Measurements from ENCODE around the gene IER3.
A peak's percentile ranks its signal among the peaks of the same experiment; 100 is the strongest.
"Not testable (repeated sequence)": the region's sequence is repeated elsewhere in the genome, so short reads cannot be mapped to it uniquely, and the experiment has no call there.

The IER3 gene

DNA sequence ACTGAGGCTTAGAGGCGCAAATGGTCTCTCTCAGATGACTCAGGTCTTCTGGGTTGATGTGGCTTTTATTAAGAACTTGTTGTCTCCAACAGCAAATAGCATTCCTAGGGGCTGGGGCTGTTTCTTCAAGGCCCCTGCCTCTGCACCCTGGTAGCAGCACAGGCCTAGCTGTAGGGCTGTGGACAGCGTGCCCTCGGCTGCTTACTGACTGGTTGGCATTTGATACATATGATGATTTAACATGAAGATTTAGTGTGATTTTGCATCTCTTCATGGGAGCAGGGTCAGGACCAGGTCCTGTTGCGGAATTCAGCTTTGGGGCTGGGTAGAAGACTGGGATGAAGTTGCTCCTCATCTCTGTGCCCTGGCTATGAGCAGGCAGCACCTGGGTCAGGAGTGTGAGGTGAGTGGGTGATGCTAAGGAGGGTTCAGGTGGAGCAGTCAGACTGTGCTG is 24.3 kb upstream of the IER3 start:
- no peak for DNase-seq

DNA sequence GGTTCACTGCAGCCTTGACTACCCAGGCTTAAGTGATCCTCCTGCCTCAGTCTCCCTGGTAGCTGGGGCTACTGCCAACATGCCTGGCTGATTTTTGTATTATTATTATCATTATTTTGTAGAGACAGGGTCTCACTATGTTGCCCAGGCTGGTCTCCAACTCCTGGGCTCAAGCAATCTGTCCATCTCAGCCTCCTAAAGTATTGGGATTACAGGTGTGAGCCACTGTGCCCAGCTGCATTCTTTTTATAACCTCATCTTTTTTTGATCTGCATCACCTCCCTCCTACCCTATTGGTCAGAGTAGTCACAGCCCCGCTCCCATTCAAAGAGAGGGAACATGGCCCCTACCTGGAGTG is 23.6 kb upstream of the IER3 start:
- DNase-seq, result no peak

DNA sequence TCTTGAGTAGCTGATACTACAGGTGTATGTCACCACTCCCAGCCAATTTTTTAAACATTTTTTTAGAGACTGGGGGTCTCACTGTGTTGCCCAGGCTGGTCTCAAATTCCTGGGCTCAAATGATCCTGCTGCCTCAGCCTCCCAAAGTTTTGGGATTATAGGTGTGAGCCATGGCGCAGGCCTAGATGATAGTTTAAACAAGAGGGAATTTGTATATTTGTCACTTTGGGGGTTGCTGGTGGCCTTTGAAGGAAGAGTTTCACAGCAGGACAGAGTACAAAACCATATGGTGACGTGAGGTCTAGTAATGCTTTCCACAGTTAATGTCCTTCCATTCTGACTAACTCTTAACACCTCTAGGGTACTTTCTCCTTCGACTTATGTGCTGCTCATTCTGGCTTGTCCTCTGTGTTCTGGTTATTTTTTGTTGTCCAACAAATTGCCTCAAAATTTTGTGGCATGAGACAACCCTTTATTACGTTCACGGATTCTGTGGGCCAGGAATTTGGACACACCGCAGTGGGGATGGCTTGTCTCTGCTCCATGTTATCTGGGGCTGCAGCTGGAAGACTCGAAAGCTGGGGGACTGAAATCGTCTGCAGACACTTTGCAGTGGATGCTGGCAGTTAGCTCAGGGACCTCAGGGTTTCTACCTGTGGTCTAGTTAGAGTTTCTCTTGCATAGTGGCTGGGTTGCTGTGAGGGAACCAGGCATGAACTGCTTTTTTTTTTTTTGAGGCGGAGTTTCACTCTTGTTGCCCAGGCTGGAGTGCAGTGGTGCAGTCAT is 23.0 kb upstream of the IER3 start:
- peak in 1 of 5 experiments; percentile 80 for DNase-seq

DNA sequence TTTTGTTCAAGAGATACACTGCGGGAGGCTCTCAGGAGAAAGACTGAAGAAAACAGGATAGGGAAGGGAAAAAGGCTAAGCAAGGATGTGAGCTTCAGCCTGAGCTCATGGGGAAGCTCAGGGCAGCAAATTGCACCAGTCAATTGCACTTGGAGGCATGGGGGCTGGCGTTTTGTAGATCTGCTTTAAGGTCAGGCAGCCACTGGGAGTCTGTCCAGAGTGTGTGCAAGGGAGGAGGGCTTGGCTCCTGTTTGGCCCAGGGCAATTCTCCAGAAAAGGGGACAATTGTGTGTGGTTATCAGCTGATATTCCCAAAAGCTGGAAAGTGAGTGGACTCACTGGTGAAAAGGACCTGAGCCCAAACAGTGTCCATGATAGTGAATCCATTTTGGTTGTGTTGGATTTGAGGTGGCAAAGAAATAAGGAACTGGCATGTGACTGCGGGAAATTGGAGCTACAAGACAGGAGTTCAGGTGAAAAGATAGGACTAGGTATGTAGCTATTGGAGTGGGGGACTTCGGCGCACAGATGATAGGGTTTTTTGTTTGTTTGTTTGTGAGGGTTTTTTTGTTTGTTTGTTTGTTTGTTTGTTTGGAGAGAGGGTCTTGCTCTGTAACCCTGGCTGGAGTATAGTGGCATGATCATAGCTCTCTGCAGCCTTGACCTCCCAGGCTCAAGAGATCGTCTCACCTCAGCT is 22.3 kb upstream of the IER3 start:
- DNase-seq, result no peak

DNA sequence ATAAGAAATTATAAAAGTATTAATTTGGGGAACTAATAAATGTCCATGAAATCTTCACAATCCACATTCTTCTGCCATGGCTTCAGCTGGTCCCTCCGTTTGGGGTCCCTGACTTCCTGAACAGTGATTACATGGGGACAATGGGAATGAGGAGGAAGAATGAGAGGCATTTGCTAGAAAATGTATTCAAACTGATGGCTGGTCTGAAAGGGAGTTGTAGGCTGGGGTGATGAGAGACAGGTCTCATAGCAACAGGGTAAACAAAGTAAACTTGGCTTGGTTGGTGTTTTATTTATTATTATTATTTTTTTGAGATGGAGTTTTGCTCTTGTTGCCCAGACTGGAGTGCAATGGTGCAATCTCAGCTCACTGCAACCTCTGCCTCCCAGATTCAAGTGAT is 21.1 kb upstream of the IER3 start:
- not testable (repeated sequence) for DNase-seq

DNA sequence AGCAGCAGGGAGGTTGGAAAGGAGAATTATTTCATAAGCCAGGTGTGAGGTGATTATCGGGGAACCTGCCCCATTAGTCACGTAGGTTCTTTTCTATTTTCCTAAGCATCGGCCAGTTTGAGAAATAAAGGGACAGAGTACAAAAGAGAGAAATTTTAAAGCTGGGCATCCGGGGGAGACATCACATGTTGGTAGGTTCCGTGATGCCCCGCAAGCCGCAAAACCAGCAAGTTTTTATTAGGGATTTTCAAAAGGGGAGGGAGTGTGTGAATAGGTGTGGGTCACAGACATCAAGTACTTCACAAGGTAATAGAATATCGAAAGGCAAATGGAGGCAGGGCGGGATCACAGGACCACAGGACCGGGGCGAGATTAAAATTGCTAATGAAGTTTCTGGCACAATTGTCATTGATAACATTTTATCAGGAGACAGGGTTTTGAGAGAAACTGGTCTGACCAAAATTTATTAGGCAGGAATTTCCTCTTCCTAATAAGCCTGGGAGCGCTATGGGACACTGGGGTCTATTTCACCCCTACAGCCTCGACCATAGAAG is 20.2 kb upstream of the IER3 start:
- not testable (repeated sequence) for DNase-seq

DNA sequence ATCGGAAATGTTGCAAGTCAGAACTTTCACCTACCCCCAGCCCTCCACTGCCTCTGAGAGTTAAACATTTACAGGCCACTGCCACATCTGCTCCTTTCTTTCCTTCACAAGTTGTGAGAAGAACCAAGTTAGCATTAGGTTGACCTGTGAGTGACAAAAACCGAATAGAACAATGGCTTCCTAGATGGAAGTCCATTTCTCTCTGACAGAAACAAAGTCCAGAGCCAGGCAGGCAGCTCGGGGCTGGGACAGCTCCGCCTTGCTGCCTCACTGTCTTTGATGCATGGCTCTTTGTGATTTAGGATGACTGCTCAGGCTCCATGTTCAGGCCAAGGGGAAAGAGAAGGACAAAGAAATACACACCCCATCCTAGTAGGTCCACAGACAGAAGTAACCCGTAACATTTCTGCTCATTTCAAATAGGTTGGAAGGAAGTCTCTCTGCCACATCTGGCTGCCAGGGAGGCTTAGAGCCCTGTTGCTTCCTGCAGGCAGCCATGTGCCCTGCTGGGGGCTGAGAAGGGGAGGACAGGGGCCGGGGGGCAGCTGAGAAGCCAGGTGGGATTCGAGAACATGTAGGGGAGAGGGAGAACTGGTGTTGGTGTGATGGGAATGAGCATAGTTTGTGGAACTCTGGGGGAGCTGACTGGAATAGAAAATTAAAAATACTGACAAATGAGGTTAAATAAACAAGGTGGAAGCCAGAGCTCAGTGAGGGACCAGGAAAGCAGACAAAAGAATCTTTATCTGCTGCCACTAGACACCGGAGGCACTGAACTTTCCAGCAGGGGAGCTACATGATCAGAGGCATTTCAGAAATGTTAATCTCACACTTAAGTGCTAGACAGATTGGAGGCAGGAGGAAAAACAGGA is 19.5 kb upstream of the IER3 start:
- DNase-seq, result no peak

DNA sequence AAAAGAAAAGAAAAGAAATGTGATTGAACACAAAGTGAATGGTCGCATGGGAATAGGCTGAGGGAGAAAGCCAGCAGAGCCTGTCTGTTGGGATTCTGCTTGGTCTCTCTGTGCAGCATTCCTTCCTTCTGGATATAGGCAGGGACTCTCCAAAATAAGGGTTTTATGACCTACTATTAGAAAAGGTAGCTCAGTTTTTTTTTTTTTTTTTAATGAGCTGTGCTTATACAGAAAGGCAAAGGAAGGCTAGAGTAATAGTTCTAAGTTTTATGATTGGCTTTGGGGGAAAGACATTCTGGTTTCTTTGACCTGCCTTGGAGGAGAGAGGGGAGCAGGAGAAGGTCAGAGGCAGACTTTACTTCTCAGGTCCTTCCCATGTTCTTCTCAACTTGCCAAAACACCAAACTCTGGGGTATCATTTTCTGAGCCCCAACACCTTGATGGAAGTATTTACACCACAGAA is 18.8 kb upstream of the IER3 start:
- no peak for DNase-seq

DNA sequence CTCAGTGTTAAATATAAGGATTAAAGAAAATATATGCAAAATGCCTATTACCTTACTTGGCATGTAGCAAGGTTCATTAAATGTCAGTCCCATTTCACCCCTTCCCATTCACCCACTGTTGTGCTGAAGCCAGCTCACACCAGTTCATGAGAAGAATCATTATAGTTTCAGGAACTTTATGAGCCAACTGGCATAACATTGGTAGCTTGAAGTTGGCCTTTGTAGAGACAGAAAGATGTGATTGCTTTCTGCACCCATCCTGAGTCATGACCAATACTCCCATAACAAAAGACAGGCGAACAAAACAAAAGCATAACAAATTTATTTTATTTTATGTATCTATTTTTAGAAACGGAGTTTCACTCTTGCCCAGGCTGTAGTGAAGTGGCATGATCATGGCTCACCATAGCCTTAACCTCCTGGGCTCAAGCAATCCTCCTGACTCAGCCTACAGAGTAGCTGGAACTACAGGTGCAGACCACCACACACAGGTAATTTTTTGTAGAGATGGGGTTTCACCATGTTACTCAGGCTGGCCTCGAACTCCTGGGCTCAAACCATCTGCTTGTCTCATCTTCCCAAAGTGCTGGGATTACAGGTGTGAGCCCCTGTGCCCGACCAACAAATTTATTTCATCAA is 17.6 kb upstream of the IER3 start:
- no peak for DNase-seq

DNA sequence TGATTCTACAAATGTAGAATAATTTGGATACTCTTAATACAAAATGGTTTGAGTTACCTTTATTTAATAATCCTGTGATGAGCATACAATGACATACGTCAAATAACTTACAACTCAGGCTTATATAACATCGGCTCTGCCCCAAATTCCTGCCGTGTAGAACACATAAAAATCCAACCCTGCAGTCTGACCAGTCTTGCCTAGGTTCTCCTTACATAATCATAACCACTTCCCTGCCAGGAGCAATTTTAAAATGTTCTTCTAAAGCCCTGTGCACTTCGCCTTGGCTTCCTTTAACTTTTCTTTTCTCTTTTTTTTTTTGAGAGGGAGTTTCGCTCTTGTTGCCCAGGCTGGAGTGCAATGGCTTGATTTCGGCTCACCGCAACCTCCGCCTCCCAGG is 16.2 kb upstream of the IER3 start:
- no peak for DNase-seq

DNA sequence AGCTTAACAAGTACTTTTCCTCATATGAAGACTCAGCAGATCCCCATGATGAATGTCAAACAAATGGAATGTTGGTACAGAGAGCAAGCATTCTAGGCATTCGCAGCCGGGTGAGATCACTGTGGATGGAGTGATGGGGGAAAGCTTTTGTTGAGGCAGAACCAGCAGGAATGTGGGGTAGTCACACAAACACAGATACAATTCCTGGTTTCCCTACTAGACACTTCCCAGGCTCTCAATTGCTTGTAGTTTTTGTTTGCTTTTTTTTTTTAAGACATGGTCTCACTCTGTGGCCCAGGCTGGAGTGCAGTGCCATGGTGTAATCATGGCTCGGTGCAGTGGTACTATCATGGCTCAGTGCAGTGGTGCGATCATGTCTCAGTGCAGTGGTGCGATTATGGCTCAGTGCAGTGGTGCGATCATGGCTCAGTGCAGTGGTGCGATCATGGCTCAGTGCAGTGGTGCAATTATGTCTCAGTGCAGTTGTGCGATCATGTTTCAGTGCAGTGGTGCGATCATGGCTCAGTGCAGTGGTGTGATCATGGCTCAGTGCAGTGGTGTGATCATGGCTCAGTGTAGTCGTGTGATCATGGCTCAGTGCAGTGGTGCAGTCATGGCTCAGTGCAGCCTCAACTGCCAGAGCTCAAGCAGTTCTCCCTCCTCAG is 15.4 kb upstream of the IER3 start:
- DNase-seq, result no peak

DNA sequence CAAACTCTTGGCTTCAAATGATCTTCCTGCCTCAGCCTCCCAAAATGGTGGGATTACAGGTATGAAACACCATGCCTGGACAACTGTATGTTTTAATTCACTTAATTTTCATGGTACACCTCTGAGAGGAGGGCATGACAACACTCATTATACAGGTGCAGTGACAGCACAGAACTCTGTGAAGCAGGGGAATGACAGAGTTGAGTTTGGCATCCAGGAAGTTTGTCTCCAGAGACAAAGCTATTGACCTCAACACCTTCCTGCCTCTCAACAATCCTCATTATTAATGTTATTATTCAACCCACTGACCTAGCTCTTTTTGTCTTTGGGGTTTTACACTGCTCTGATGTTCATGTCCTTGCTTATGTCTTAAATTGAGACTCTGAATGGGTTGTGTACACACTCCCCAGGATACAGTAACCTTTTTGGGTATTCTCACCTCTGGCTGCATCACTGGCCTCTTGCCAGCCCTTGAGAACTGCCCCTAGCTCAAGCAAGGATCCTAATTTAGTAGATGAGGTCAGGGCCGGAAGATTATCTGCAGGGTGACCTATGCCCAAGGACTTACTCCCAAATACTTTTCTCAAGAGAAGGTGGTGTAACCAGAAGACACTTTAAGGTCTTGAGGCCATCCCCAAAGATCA is 13.0 kb upstream of the IER3 start:
- no peak for DNase-seq

DNA sequence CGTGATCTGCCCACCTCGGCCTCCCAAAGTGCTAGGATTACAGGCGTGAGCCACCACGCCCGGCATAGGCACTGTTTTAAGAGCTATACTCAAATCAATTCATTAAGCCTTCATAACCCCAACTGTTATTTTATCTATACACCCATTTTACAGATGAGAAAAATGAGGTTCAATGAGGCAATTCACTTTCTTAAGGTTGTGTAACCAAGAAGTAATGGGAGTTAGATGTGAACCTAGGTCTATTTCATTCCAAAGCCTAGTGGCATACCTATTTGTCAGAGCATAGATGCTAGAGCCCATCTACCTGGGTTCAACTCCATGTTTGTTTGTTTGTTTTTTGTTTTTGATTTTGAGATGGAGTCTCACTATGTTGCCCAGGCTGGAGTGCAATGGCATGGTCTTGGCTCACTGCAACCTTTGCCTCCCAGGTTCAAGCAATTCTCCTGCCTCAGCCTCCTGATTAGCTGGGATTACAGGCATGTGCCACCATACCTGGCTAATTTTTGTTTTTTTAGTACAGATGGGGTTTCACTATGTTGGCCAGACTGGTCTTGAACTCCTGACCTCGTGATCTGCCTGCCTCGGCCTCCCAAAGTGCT is 12.2 kb upstream of the IER3 start:
- DNase-seq, result not testable (repeated sequence)

DNA sequence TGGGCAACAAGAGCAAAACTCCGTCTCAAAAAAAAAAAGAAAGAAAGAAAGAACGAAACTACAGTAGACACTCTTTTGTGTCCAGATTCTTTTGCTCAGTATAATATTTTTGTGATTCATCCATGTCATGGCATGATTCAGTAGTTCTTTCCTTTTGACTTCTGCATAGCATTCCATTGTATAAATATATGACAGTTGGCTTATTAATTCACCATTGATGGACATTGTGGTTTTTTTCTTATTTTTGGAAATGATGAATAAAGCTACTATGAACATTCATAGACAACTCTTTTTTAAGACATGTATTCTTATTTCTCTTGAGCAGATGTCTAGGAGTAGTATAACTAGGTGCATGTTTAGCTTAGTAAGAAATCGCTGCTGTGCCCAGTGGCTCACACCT is 10.3 kb upstream of the IER3 start:
- DNase-seq, result no peak

DNA sequence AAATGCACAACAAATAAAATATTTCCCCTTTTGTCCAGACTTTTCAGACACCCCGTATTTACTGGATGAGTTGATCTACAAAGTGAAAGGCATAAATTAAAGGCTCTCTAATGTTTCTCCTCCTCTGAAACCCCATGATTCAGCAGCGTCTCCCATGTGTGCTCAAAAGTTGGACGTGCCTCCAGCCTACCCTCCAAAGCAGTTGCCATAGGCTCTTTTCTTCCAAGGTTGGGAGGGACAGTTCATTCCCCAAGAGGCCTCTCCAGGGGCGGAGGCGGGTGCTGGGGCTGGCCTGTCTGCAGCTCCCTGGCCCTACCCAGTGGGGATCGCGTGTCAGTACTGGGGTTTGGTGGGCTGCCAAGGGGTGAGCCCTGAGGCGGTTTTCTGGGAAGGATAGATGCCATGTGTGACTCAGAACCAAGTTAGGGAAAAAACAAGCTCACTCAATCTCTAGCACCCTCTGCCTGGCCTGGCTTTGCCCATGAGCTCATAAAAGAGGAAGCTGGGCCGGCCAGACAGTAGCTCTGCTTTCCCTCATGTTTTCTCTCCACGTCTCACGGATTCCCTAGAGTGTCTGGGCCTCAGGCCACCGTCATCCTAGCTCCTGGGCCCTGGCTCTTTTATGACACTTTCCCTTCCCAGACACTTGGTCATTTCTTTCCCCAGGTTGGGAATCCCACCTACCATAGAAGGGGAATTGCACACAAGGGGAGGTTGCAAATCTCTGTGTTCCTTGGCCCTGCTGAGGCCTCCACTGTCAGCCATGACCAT is 8.0 kb upstream of the IER3 start:
- DNase-seq, result no peak

DNA sequence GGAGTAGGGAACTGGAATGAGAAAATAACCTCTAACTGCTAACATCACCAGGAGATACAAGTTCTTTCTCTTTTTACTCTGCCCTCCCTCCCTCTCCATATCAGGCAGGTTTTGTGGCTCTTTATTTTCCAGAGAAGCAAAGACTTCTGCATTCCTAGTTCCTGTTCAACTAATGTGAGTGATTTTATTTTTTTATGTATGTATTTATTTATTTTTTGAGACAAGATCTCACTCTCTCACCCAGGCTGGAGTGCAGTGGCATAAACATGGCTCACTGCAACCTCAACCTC is 6.0 kb upstream of the IER3 start:
- no peak for DNase-seq

DNA sequence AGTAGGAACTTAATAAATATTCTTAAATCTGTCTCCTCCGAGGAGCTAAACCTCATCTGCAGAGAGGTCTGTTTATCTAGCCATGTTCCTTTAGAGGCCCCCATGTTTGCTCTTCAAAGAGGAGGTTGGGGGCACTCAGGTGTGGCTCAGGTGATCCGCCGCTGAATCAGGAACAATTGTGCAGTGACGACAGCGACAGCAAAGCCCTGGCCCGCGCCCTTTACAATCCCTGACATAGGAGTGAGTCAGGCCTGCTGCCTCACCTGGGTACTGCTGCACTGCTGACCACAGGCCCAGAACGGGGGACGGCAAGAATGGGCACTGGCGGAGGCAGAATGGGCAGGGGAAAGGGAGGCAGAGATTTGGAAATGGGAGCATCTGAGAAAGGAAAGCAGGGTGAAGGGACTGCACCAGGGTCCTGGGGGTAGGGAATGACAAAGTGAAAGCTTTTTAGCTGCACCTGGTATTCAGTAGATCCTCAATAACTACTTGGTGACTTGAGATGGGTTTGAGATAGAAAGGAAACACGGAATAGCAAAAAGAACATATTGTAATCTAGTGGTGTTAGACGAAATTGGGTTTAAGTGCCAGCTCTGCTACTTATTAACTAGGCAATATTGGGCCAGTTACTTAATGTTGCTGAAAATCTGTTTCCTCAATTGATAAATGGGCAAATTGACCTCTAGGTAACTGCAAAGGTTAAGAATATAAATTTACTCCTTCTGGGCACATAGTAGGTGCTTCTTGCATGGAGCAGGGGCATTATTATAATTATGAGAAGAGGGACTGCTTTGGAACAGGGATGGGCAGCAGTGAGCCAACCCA is 5.4 kb upstream of the IER3 start:
- DNase-seq, result no peak

DNA sequence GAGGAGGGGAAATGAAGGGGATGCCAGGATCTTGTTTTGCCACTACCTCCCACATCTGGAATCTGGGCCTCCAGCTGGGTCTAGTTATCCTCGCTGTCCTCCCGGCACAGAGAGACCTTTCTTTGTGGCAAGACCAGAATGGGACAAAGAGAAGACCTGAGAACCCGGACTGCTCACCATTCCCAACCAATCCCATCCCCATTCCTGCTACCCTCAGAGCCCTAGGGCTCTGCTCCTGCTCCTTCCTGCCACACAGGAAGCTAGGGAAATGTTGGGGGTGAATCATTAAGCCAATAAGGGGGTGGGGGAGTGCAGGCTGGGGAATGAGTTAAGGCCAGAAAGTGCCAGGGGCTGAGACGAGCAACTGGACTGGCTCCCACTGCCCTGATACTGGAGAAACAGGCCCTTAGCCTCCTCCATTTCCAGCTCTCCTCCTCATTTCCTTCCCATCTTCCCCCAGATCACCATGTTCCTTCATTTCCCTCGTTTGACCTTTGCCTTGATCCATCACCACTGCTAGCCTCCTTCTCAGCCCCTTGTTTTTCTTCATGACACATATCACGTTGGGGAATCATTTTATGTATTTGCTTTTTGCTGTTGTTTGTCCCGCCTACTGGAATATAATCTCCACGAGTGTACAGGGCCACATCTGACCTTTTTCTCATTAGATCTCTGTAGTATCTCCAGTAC is 4.6 kb upstream of the IER3 start:
- DNase-seq, result no peak

Measured in T-helper 2 cell (primary cell).